PC-9 (cell line): ENCODE measurements around the gene TDRD1. TPM values are rescaled to one million over a fixed set of nuclear protein-coding genes. Genes with fewer than 3 reads are reported as not detected.

Experiments used
- BruUV-seq: library from RNA; stranded (reverse); fragments of 400-500 nt; replicated peaks from 2 replicates; lab custom pipeline; 2021; lab: Mats Ljungman, UMichigan
- CTCF ChIA-PET: fragments of 300-600 bp; sonication (Branson Sonifier 250); formaldehyde crosslinking; loops from one replicate; lab custom pipeline; 2022; ENCODE audit warnings: antibody characterized with exemption; lab: Charles Lee
- POLR2A ChIA-PET: fragments of 300-600 bp; sonication (Branson Sonifier 250); formaldehyde crosslinking; loops from one replicate; lab custom pipeline; 2022; ENCODE audit warnings: antibody characterized with exemption; ENCODE audit not compliant: unreplicated experiment; lab: Charles Lee
- DNase-seq, 2 experiments: peaks; one replicate each; pipeline versions ENCODE4 v3.0.0 to v3.0.0-alpha.2; 2015 to 2022; ENCODE audit warnings: mixed read lengths in 1 of 2
- H2AFZ ChIP-seq: fragments of 200-600 bp; sonication (generic); 2 replicates; pipeline ENCODE4 v1.8.1; 2017; ENCODE audit warnings: antibody characterized with exemption
- H3F3A ChIP-seq: fragments of 200-600 bp; sonication (generic); 2 replicates; pipeline ENCODE4 v1.8.1; 2017; ENCODE audit warnings: antibody characterized with exemption, mild to moderate bottlenecking, low read depth; ENCODE audit not compliant: insufficient read depth
- H3K27ac ChIP-seq: fragments of 200-600 bp; sonication (generic); 2 replicates; pipeline ENCODE4 v1.6.1; 2016; ENCODE audit warnings: mixed run types
- H3K27me3 ChIP-seq: fragments of 200-600 bp; sonication (generic); 2 replicates; pipeline ENCODE4 v1.6.1; 2016; ENCODE audit warnings: low read depth, mixed run types; ENCODE audit not compliant: insufficient read depth
- H3K36me3 ChIP-seq: fragments of 200-600 bp; sonication (generic); 2 replicates; pipeline ENCODE4 v1.6.1; 2016; ENCODE audit warnings: low read depth, mixed run types
- H3K4me1 ChIP-seq: fragments of 200-600 bp; sonication (generic); replicated peaks from 2 replicates; pipeline ENCODE4 v1.6.1; 2016; ENCODE audit warnings: mixed run types; ENCODE audit not compliant: insufficient read depth
- H3K4me2 ChIP-seq: fragments of 200-600 bp; sonication (generic); 2 replicates; pipeline ENCODE4 v1.6.1; 2017; ENCODE audit warnings: mixed run types
- H3K4me3 ChIP-seq: fragments of 200-600 bp; sonication (generic); 2 replicates; pipeline ENCODE4 v1.6.1; 2016; ENCODE audit warnings: mixed run types
- H3K79me2 ChIP-seq: fragments of 200-600 bp; sonication (generic); 2 replicates; pipeline ENCODE4 v1.6.1; 2017; ENCODE audit warnings: low read depth, mixed run types
- H3K9me2 ChIP-seq: fragments of 200-600 bp; sonication (generic); 2 replicates; pipeline ENCODE4 v1.8.1; 2017; ENCODE audit warnings: mild to moderate bottlenecking; ENCODE audit not compliant: insufficient read depth
- H3K9me3 ChIP-seq: fragments of 200-600 bp; sonication (generic); 2 replicates; pipeline ENCODE4 v1.8.1; 2016; ENCODE audit warnings: low read depth; ENCODE audit not compliant: insufficient read depth
- H4K20me1 ChIP-seq: fragments of 200-600 bp; sonication (generic); 2 replicates; pipeline ENCODE4 v1.8.1; 2017; ENCODE audit not compliant: insufficient read depth
- EZH2 ChIP-seq: fragments of 200-600 bp; sonication (generic); IDR thresholded peaks from 2 replicates; pipeline ENCODE4 v1.8.0; 2017; ENCODE audit warnings: antibody characterized with exemption, low read depth
- intact Hi-C: fragments of 100-400 bp; cut with micrococcal nuclease; formaldehyde crosslinking; loops from one replicate; pipeline ENCODE4 v1.10.0; 2022; ENCODE audit not compliant: unreplicated experiment
- total RNA-seq: library from RNA; stranded (reverse); gene quantifications from 2 replicates; pipeline ENCODE4 v1.2.3, GENCODE V29; 2021
- TF ChIP-seq, protein P1 (sequence below): fragments of 200-600 bp; sonication (generic); conservative IDR thresholded peaks from 2 replicates; pipeline ENCODE4 v1.6.1; 2017; ENCODE audit warnings: mixed run types, antibody characterized with exemption, mild to moderate bottlenecking, moderate library complexity

The TDRD1 gene
- total RNA-seq, 1 experiment from 2014 or later: not detected

- DNase-seq: peak in 1 of 2 experiments; percentile 42
- Histone ChIP-seq H3K79me2 (no peaks in the 10 kb centered on the region), H3K9me2 (no peaks in the 10 kb centered on the region), H2AFZ (no peak overlapping the region), H3K36me3 (no peaks in the 10 kb centered on the region), H3K4me3 (no peak overlapping the region), H3K27ac (no peak overlapping the region), H4K20me1 (no peaks in the 10 kb centered on the region), H3K9me3 (no peaks in the 10 kb centered on the region), H3F3A (peaks cover 4% of the 10 kb centered on the region), H3K4me1 (0 out of 2 replicates have a peak, but pooled peaks cover 9% of the 10 kb centered on the region), H3K4me2 (no peak overlapping the region), H3K27me3 (no peaks in the 10 kb centered on the region)
- ChIA-PET CTCF (no interaction called here), POLR2A (interaction anchor here (0.6 kb wide), 1 partner anchor 77 kb away, joined by 4 read pairs; no protein-coding TSS in a partner anchor)
- no peak for TF ChIP-seq EZH2
- TF ChIP-seq, protein P1, sequence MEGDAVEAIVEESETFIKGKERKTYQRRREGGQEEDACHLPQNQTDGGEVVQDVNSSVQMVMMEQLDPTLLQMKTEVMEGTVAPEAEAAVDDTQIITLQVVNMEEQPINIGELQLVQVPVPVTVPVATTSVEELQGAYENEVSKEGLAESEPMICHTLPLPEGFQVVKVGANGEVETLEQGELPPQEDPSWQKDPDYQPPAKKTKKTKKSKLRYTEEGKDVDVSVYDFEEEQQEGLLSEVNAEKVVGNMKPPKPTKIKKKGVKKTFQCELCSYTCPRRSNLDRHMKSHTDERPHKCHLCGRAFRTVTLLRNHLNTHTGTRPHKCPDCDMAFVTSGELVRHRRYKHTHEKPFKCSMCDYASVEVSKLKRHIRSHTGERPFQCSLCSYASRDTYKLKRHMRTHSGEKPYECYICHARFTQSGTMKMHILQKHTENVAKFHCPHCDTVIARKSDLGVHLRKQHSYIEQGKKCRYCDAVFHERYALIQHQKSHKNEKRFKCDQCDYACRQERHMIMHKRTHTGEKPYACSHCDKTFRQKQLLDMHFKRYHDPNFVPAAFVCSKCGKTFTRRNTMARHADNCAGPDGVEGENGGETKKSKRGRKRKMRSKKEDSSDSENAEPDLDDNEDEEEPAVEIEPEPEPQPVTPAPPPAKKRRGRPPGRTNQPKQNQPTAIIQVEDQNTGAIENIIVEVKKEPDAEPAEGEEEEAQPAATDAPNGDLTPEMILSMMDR: no peak
- no TSS peak for BruUV-seq
- intact Hi-C loops: no loop called here
These were observed 87.4 kb downstream of the TDRD1 start for GRCh38 chr10:114266521-114266920.

- H3K9me3 ChIP-seq: no peaks in the 10 kb centered on the region
- no peaks in the 10 kb centered on the region for H4K20me1 ChIP-seq
- no peak overlapping the region for H3K4me2 ChIP-seq
- no peaks in the 10 kb centered on the region for H3K36me3 ChIP-seq
- CTCF ChIA-PET: no interaction called here
- H2AFZ ChIP-seq: no peak overlapping the region
- no peaks in the 10 kb centered on the region for H3K9me2 ChIP-seq
- 0 out of 2 replicates have a peak, but pooled peaks cover 10% of the 10 kb centered on the region for H3K4me1 ChIP-seq
- BruUV-seq: no TSS peak
- POLR2A ChIA-PET: no interaction called here
- peaks cover 5% of the 10 kb centered on the region for H3F3A ChIP-seq
- peak in 1 of 2 experiments; percentile 48 for DNase-seq
- no peaks in the 10 kb centered on the region for H3K79me2 ChIP-seq
- H3K27ac ChIP-seq: no peak overlapping the region
- TF ChIP-seq EZH2: no peak
- TF ChIP-seq, protein P1: no peak
- H3K4me3 ChIP-seq: no peak overlapping the region
- H3K27me3 ChIP-seq: no peaks in the 10 kb centered on the region
- intact Hi-C loops: loop anchor here (2.0 to 10.0 kb wide), 2 partner anchors 26 to 96 kb away; partner anchors contain the start of genes CCDC186 and TDRD1
These were observed 92.1 kb downstream of the TDRD1 start for GRCh38 chr10:114271075-114271778.

DNA sequence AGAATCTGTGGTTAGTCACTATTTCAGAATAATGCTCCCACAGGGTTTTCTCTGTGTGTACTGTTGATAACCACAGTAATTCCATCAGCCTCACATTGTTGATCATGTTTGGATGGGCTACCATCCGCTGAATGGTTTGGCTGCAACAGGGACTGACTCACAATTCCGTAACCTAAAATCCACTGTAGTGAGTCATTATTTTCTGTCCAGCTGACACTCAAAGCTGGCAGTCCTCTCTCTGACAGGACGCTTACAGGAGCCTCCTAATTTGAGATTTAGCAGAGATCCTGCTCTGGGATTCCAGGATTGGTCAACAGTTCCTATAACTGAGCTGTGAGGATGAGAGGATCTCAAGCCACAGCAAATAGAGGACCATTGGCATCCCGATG lies 92.6 kb downstream of the TDRD1 start:
- intact Hi-C loops: loop anchor here (2.0 to 10.0 kb wide), 2 partner anchors 27 to 97 kb away; partner anchors contain the start of genes CCDC186 and TDRD1
- H3K27ac ChIP-seq: no peak overlapping the region

More for the DNA sequence above, 92.6 kb downstream of the TDRD1 start:
- Histone ChIP-seq H3K27me3 (no peaks in the 10 kb centered on the region), H3F3A (peaks cover 5% of the 10 kb centered on the region), H3K79me2 (no peaks in the 10 kb centered on the region), H4K20me1 (no peaks in the 10 kb centered on the region), H3K4me3 (no peak overlapping the region), H3K9me2 (no peaks in the 10 kb centered on the region), H3K9me3 (no peaks in the 10 kb centered on the region), H3K4me1 (0 out of 2 replicates have a peak, but pooled peaks cover 10% of the 10 kb centered on the region), H2AFZ (no peak overlapping the region), H3K36me3 (no peaks in the 10 kb centered on the region), H3K4me2 (no peak overlapping the region)
- ChIA-PET POLR2A (no interaction called here), CTCF (no interaction called here)
- no TSS peak for BruUV-seq
- peak; percentile 40 to 80 for DNase-seq
- TF ChIP-seq, protein P1: no peak
- TF ChIP-seq EZH2: no peak
